Esophagus (tissue), 2 donors: ENCODE results near the gene IGSF11. TPM values are rescaled to one million over a fixed set of nuclear protein-coding genes. Genes with fewer than 3 reads are reported as not detected.

Source experiments
- H3K27ac ChIP-seq, 2 donors: one replicate each; pipeline ENCODE4 v1.5.1; 2013; ENCODE audit warnings: low read depth in 2 of 2, mild to moderate bottlenecking in 2 of 2, inconsistent platforms in 1 of 2, low read length in 1 of 2, moderate library complexity in 1 of 2
- H3K27me3 ChIP-seq, 2 donors: one replicate each; pipeline ENCODE4 v1.6.1; 2013; ENCODE audit warnings: low read length in 2 of 2, control low read depth in 1 of 2, mild to moderate bottlenecking in 1 of 2; ENCODE audit not compliant: insufficient read depth in 2 of 2, control insufficient read depth in 1 of 2
- H3K36me3 ChIP-seq, 2 donors: one replicate each; pipeline ENCODE4 v1.6.1; 2013; ENCODE audit warnings: low read length in 1 of 2; ENCODE audit not compliant: control insufficient read depth in 2 of 2, insufficient read depth in 2 of 2
- H3K4me1 ChIP-seq, 2 donors: one replicate each; pipeline ENCODE4 v1.6.1; 2013; ENCODE audit warnings: low read length in 1 of 2; ENCODE audit not compliant: control insufficient read depth in 2 of 2, insufficient read depth in 2 of 2
- H3K4me3 ChIP-seq, 2 donors: one replicate each; pipeline ENCODE4 v1.5.1; 2013; ENCODE audit warnings: low read length in 2 of 2, mild to moderate bottlenecking in 2 of 2, low read depth in 1 of 2, moderate library complexity in 1 of 2
- H3K9me3 ChIP-seq, 2 donors: one replicate each; pipeline ENCODE4 v1.6.1; 2013; ENCODE audit warnings: mild to moderate bottlenecking in 2 of 2, low read depth in 1 of 2, low read length in 1 of 2, moderate library complexity in 1 of 2; ENCODE audit not compliant: control insufficient read depth in 2 of 2, insufficient read depth in 1 of 2
- WGBS, 2 donors: extraction: QIAGEN DNeasy Blood & Tissue Kit; methylation state at CpG; one replicate each; pipeline ENCODE4 v1.1.7; 2013; 5-methylcytosine and 5-hydroxymethylcytosine counted together
- polyA plus RNA-seq, 2 donors: library from polyadenylated mRNA; stranded (reverse); fragments of 200-250 nt; gene quantifications; one replicate each; pipeline ENCODE4 v1.2.3, GENCODE V29; 2013
- donor health status: healthy with polysubstance abuse.
- donor health status: Bipolar disorder and iron deficiency.

IGSF11 gene
- polyA plus RNA-seq, 2 donors = 0.67 to 0.95 TPM

DNA sequence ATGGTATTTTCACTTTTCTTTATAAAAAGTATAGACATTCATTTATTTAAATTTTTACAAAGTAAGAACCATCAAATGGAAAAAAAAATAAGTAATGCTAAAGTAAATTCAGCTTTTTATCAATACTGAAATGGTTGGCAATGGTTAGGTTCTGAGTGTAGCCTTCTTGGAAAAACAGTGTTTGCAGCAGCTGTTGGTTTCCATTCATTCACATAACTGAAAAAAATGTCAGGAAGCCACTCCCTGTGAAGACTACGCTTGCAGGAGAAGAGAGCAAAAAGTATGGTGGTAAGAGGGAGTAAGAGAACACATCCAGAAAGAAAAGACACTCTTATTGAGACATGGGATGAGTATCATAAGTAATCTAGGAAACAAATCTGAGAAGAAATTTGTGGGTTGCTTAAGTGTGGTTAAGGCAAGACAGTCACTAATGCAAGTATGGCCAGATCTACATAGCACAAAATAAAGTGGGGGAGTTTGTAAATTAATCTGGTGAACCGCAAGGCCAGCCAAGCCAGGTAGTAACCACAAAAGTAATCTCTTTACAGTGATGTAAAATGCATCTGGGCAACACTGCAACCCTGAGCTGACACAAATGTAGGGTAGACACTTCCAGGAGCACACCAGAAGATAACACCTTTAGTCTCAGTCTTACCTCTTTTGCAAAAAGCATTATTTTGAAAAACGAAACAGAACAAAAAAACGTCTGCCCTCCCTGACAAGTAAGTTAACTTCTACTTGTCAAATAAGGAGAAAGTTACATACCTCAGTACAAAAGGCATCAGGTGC is 133.7 kb downstream of the IGSF11 start:
- no peaks in the 10 kb centered on the region for H3K36me3 ChIP-seq
- H3K4me3 ChIP-seq = no peak overlapping the region
- no peaks in the 10 kb centered on the region for H3K4me1 ChIP-seq
- no peaks in the 10 kb centered on the region for H3K27me3 ChIP-seq
- 62 to 69% methylated on average over 4 of the region's 4 CpGs for WGBS, 2 donors
- H3K27ac ChIP-seq = no peak overlapping the region
- H3K9me3 ChIP-seq = no peaks in the 10 kb centered on the region

DNA sequence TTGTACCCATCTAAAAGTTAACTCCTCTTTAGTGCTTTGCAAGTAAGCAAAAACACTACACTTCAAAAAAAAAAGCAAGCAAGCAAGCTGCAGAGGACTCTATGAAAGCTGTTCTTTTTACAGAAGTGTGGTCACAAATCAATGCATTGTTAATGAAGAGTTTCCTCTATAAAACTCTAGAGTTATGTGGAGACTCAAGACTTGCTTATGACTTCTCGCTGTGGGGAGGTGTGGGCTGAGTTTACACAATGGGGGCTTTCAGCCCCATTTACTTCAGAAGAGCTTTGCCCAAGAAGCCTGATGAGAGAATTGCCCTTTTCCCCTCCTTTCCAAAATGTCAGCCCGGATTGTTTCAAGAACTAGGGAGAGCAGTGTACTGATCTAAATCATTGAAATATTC is 144.4 kb downstream of the IGSF11 start:
- H3K27ac ChIP-seq = no peak overlapping the region
- no peak overlapping the region for H3K4me3 ChIP-seq
- H3K4me1 ChIP-seq = no peaks in the 10 kb centered on the region
- no peaks in the 10 kb centered on the region for H3K36me3 ChIP-seq
- no peaks in the 10 kb centered on the region for H3K9me3 ChIP-seq
- H3K27me3 ChIP-seq = peaks cover 0 to 2% of the 10 kb centered on the region in 2 donors
- WGBS, 2 donors = 79% methylated on average over 2 of the region's 2 CpGs

DNA sequence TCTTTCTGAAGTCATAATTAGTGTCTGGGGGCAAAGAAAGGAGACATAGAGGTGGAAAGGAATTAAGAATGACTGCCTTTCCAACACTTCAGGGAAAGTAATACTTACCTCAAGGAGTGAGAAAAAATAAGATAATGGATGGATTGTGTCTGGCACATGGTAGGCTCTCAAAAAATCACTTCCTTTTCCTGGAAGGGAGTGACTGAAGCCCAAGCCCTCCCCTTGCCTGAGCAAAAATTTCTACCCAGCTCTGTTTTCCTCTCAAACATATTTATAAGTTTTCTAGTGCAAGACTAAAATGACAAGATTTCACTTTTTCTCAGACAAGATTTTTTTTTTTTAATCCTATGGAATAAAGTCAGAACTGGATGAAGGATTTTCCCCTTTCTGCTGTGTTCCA is 145.0 kb downstream of the IGSF11 start:
- Histone ChIP-seq H3K36me3 (no peaks in the 10 kb centered on the region), H3K27ac (no peak overlapping the region), H3K9me3 (no peaks in the 10 kb centered on the region), H3K4me3 (no peak overlapping the region), H3K4me1 (no peaks in the 10 kb centered on the region), H3K27me3 (peaks cover 0 to 2% of the 10 kb centered on the region in 2 donors)

DNA sequence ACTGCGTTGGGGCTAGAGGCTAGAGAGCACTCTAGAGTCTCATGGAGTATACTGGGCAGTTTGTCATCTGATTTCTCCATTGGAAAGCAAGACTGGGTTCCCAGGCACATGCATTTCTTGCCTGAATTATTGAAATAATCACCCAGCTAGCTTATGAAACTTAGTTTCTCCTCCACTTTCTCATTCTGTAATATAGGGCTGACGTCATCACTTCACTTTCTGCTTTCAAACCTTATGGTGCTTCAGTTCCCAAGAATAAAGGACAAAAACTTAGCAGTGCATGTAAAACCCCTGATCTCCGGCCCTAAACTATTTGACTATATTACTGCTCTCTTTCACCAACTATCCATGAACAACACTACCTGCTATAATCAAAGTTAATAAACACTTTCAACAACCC is 147.9 kb downstream of the IGSF11 start:
- H3K36me3 ChIP-seq = no peaks in the 10 kb centered on the region
- H3K4me1 ChIP-seq = no peaks in the 10 kb centered on the region
- no peak overlapping the region for H3K27ac ChIP-seq
- no peak overlapping the region for H3K4me3 ChIP-seq
- 76 to 78% methylated on average over 3 of the region's 3 CpGs for WGBS, 2 donors
- H3K9me3 ChIP-seq = no peaks in the 10 kb centered on the region
- peaks cover 0 to 2% of the 10 kb centered on the region in 2 donors for H3K27me3 ChIP-seq

DNA sequence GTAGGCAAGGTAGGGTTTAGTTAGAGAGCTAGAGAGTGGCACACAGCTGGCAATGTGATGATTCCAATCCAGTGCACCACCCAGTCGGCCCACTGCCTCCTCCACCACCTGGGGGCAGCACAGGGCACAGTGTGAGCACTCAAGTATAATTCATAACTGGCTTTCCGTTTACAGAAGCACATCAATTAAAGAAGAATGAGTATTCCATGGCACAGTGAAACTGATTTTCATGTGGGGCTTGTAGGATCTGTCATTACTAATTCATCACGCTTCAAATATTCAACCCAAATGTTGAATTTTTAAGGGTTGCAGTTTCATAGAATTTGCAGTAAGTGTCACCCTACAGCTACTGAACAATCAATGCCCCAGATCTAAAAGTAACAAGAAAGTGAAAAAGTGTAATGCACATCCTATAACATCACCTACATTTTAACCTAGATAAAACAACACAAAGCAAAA is 149.9 kb downstream of the IGSF11 start:
- H3K9me3 ChIP-seq = no peaks in the 10 kb centered on the region
- H3K27ac ChIP-seq = no peak overlapping the region
- WGBS, 2 donors = 2 to 4% methylated on average over 3 of the region's 3 CpGs
- no peaks in the 10 kb centered on the region for H3K27me3 ChIP-seq
- no peak overlapping the region for H3K4me3 ChIP-seq
- H3K36me3 ChIP-seq = no peaks in the 10 kb centered on the region
- no peaks in the 10 kb centered on the region for H3K4me1 ChIP-seq

DNA sequence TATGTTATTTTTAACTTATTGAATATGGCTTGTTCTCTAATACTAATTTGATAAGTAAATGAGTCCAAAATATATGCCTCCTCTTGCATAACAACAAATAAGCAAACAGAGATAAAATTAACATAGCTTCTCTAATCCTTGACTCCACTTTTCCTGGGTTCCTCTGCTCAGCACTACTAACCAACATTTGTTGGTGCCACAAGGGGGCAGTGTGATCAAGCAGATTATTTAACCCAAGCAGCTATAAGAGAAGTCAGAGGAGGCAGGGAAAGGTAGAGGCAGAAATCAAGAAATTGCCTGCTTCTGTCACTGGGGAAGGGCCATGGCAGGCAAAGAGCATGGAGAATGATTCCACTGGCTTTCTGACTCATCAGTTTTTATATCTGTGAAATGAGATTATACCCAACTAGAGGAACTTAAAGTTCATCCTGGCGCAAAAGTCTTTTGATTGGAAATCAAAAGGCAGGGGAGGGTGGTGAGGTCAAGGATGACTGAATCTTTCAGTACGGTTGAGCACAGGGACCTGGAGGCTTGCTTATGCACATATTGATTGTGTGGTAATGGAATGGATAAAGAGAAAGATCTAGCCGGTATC is 152.2 kb downstream of the IGSF11 start:
- no peaks in the 10 kb centered on the region for H3K9me3 ChIP-seq
- H3K4me3 ChIP-seq = no peak overlapping the region
- H3K27ac ChIP-seq = no peak overlapping the region
- no peaks in the 10 kb centered on the region for H3K4me1 ChIP-seq
- H3K36me3 ChIP-seq = no peaks in the 10 kb centered on the region
- 70 to 71% methylated on average over 3 of the region's 3 CpGs for whole genome bisulfite sequencing, 2 donors
- no peaks in the 10 kb centered on the region for H3K27me3 ChIP-seq

DNA sequence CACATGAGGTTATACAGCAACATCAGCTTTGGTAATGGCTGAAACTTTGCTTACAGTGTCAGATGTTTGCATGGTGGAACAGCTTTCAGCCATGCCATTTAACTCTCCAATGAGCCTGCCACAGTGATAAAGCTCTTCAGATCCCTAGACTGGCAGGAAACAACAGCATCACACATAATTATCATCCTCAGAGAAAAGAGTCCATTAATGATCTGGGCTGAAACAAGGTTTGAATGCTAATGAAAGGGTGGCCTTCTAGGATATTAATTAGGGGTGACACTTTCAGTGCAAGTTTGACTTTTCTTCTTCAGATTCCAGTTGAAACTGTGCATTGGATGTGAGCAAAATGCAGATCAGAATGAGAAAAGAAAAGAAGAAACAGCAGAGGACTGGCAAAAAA is 166.6 kb downstream of the IGSF11 start:
- Histone ChIP-seq H3K4me3 (no peak overlapping the region), H3K27me3 (no peaks in the 10 kb centered on the region), H3K36me3 (no peaks in the 10 kb centered on the region), H3K4me1 (peaks cover 0 to 3% of the 10 kb centered on the region in 2 donors), H3K27ac (no peak overlapping the region), H3K9me3 (peaks cover 0 to 2% of the 10 kb centered on the region in 2 donors)

DNA sequence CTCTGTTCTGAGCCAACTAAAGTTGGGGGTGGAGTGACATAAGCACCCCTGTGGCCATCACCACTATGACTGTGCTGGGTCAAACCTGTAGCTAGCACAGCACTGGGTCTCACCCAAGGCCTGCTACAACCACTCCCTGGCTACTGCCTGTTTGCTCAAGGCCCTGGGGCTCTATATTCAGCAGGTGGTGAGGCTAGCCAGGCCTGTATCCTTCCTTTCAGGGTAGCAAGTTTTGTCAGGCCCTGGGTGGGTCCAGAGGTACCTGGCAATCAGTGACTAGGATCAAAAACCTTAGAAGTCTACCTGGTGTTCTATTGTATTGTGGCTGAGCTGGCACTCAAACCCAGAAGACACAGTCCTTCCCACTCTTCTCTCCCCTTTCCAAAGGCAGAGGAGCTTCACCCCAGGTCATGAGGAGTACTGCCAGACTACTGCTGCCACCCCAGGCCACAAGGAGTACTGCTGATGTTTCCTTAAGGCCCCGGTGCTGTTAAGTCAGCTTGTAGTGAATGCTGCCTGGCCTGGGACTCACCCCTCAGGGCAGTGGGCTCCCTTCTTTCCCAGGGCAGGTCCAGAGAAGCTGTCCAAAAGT is 170.8 kb downstream of the IGSF11 start:
- no peaks in the 10 kb centered on the region for H3K27me3 ChIP-seq
- peaks cover 0 to 3% of the 10 kb centered on the region in 2 donors for H3K4me1 ChIP-seq
- H3K4me3 ChIP-seq = no peak overlapping the region
- H3K36me3 ChIP-seq = no peaks in the 10 kb centered on the region
- H3K9me3 ChIP-seq = peaks cover 0 to 2% of the 10 kb centered on the region in 2 donors
- 33 to 59% methylated on average over 1 of the region's 1 CpG for WGBS, 2 donors
- peak overlapping the region; percentile 33 to 61 for H3K27ac ChIP-seq

DNA sequence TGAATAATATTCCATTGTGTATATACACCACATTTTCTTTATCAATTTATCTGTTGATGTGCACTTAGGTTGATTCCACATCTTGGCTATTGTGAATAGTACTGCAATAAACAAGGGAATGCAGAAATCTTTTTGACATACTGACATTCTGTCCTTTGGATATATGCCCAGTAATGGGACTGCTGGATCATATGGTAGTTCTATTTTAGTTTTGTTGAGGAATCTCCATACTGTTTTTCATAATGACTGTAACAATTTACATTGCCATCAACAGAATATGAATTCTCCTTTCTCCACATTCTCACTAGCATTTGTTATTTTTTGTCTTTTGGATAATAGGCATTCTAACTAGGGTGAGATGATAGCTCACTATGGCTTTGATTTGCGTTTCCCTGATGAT is 174.7 kb downstream of the IGSF11 start:
- peaks cover 0 to 3% of the 10 kb centered on the region in 2 donors for H3K4me1 ChIP-seq
- H3K27ac ChIP-seq = no peak overlapping the region
- no peaks in the 10 kb centered on the region for H3K9me3 ChIP-seq
- WGBS, 2 donors = 79 to 83% methylated on average over 1 of the region's 1 CpG
- H3K36me3 ChIP-seq = no peaks in the 10 kb centered on the region
- H3K27me3 ChIP-seq = no peaks in the 10 kb centered on the region
- no peak overlapping the region for H3K4me3 ChIP-seq
